IPS-11a (cell line): ENCODE measurements around the gene RBM20.
A peak's percentile ranks its signal among the peaks of the same experiment; 100 is the strongest.
"Not testable (repeated sequence)": the region's sequence is repeated elsewhere in the genome, so short reads cannot be mapped to it uniquely, and the experiment has no call there.

Experiments
- H3K4me3 ChIP-seq: one replicate; pipeline ENCODE4 v1.5.1; 2013; ENCODE audit warnings: low read depth, low read length, control low read depth

RBM20 gene

GRCh38 chr10:110643653-110644597 lies at the start of gene RBM20:
RBM20 (plus strand) TSS chr10:110644336; CDS start chr10:110644455, 119 bp downstream.
- H3K4me3 ChIP-seq = peak within 1 kb of the TSS; percentile 59

GRCh38 chr10:110597476-110597875 lies 46.7 kb upstream of the RBM20 start:
- no peak overlapping the region for H3K4me3 ChIP-seq

- no peak overlapping the region for H3K4me3 ChIP-seq
Observed at GRCh38 chr10:110600487-110601101, 43.5 kb upstream of the RBM20 start.

- H3K4me3 ChIP-seq = no peak overlapping the region
Observed at GRCh38 chr10:110601581-110601980, 42.6 kb upstream of the RBM20 start.

GRCh38 chr10:110608087-110608486 lies 36.0 kb upstream of the RBM20 start:
- H3K4me3 ChIP-seq = no peak overlapping the region

GRCh38 chr10:110609605-110610004 lies 34.5 kb upstream of the RBM20 start:
- H3K4me3 ChIP-seq = no peak overlapping the region

- no peak overlapping the region for H3K4me3 ChIP-seq
Observed at GRCh38 chr10:110610308-110610774, 33.8 kb upstream of the RBM20 start.

- not testable (repeated sequence) for H3K4me3 ChIP-seq
Observed at GRCh38 chr10:110610781-110611180, 33.4 kb upstream of the RBM20 start.

- H3K4me3 ChIP-seq = no peak overlapping the region
Observed at GRCh38 chr10:110612087-110612486, 32.0 kb upstream of the RBM20 start.

- no peak overlapping the region for H3K4me3 ChIP-seq
Observed at GRCh38 chr10:110612629-110613028, 31.5 kb upstream of the RBM20 start.

GRCh38 chr10:110613341-110613995 lies 30.7 kb upstream of the RBM20 start:
- no peak overlapping the region for H3K4me3 ChIP-seq

- H3K4me3 ChIP-seq = no peak overlapping the region
Observed at GRCh38 chr10:110613996-110614495, 30.1 kb upstream of the RBM20 start.

GRCh38 chr10:110615057-110615747 lies 28.9 kb upstream of the RBM20 start:
- H3K4me3 ChIP-seq = no peak overlapping the region

GRCh38 chr10:110616493-110617033 lies 27.6 kb upstream of the RBM20 start:
- no peak overlapping the region for H3K4me3 ChIP-seq

- no peak overlapping the region for H3K4me3 ChIP-seq
Observed at GRCh38 chr10:110617425-110618229, 26.5 kb upstream of the RBM20 start.

- H3K4me3 ChIP-seq = no peak overlapping the region
Observed at GRCh38 chr10:110618230-110618610, 25.9 kb upstream of the RBM20 start.

- no peak overlapping the region for H3K4me3 ChIP-seq
Observed at GRCh38 chr10:110619514-110620397, 24.4 kb upstream of the RBM20 start.

GRCh38 chr10:110620398-110620719 lies 23.8 kb upstream of the RBM20 start:
- no peak overlapping the region for H3K4me3 ChIP-seq

- H3K4me3 ChIP-seq = not testable (repeated sequence)
Observed at GRCh38 chr10:110623316-110623715, 20.8 kb upstream of the RBM20 start.
